22Rv1 (cell line): ENCODE data around the gene ARHGAP26.

Experiments used
- ZFX ChIP-seq: fragments of 450-650 bp; IDR thresholded peaks from 2 replicates; pipeline ENCODE4 v1.6.1; 2017; ENCODE audit warnings: antibody characterized with exemption, borderline replicate concordance
- TF ChIP-seq, protein P1 (sequence below): fragments of 450-650 bp; IDR thresholded peaks from 2 replicates; pipeline ENCODE4 v1.5.1; 2017; ENCODE audit warnings: mild to moderate bottlenecking

DNA sequence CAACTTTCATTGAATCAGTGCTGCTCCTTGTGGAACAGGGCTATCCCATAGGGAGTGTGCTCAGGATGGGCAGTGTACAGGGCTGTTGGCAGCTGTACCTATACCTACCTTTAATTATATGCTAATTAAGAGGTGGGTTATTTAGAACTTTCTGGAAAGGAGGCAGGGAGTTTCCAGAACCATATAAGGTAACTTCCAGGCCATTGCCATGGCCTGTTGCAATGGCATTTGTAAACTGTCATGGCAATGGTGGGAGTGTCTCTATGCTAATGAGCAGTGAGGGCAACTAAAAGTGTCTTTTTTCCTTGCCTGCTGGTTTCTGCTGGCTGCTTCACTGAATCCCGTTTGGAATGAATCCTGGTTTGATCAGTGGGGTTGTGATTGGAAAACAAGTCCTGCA is 2.3 kb upstream of the ARHGAP26 start:
- TF ChIP-seq, protein P1, sequence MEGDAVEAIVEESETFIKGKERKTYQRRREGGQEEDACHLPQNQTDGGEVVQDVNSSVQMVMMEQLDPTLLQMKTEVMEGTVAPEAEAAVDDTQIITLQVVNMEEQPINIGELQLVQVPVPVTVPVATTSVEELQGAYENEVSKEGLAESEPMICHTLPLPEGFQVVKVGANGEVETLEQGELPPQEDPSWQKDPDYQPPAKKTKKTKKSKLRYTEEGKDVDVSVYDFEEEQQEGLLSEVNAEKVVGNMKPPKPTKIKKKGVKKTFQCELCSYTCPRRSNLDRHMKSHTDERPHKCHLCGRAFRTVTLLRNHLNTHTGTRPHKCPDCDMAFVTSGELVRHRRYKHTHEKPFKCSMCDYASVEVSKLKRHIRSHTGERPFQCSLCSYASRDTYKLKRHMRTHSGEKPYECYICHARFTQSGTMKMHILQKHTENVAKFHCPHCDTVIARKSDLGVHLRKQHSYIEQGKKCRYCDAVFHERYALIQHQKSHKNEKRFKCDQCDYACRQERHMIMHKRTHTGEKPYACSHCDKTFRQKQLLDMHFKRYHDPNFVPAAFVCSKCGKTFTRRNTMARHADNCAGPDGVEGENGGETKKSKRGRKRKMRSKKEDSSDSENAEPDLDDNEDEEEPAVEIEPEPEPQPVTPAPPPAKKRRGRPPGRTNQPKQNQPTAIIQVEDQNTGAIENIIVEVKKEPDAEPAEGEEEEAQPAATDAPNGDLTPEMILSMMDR = no peak
- TF ChIP-seq ZFX = no peak
